Astrocyte (in vitro differentiated cells and primary cell): ENCODE measurements around the gene EGLN2.

ENCODE experiments used
- EZH2 ChIP-seq: IDR thresholded peaks from 2 replicates; pipeline ENCODE4 v1.6.1; 2012; ENCODE audit warnings: mild to moderate bottlenecking, low read length, inconsistent platforms; ENCODE audit not compliant: insufficient read depth
- TF ChIP-seq, protein P1 (sequence below): IDR thresholded peaks from 2 replicates; pipeline ENCODE4 v1.5.1; 2011; ENCODE audit warnings: low read depth, mild to moderate bottlenecking, inconsistent platforms, low read length, moderate library complexity; ENCODE audit not compliant: insufficient read depth

GRCh38 chr19:40791996-40792395 is 7.0 kb upstream of the EGLN2 start:
- TF ChIP-seq, protein P1, sequence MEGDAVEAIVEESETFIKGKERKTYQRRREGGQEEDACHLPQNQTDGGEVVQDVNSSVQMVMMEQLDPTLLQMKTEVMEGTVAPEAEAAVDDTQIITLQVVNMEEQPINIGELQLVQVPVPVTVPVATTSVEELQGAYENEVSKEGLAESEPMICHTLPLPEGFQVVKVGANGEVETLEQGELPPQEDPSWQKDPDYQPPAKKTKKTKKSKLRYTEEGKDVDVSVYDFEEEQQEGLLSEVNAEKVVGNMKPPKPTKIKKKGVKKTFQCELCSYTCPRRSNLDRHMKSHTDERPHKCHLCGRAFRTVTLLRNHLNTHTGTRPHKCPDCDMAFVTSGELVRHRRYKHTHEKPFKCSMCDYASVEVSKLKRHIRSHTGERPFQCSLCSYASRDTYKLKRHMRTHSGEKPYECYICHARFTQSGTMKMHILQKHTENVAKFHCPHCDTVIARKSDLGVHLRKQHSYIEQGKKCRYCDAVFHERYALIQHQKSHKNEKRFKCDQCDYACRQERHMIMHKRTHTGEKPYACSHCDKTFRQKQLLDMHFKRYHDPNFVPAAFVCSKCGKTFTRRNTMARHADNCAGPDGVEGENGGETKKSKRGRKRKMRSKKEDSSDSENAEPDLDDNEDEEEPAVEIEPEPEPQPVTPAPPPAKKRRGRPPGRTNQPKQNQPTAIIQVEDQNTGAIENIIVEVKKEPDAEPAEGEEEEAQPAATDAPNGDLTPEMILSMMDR: no peak
- TF ChIP-seq EZH2: no peak
